ENCODE data around the gene KIRREL1.

The KIRREL1 gene

GRCh38 chr1:157960773-157961172 is 32.7 kb upstream of the KIRREL1 start:
- H3K27me3 ChIP-seq (ENCODE audit: control insufficient read depth, insufficient read depth, low read length), result no peaks in the 10 kb centered on the region
- no peak overlapping the region for H3K9ac ChIP-seq (ENCODE audit: low read length)
- H3K36me3 ChIP-seq (ENCODE audit: control insufficient read depth, low read depth, low read length), result no peaks in the 10 kb centered on the region
- H3K9me3 ChIP-seq (ENCODE audit: control insufficient read depth, low read depth, low read length), result no peaks in the 10 kb centered on the region
- H3K4me1 ChIP-seq (ENCODE audit: control insufficient read depth, low read depth, low read length), result peaks cover 6% of the 10 kb centered on the region
- no peak overlapping the region for H3K4me3 ChIP-seq (ENCODE audit: low read length)
- H3K27ac ChIP-seq (ENCODE audit: low read length), result no peak overlapping the region

DNA sequence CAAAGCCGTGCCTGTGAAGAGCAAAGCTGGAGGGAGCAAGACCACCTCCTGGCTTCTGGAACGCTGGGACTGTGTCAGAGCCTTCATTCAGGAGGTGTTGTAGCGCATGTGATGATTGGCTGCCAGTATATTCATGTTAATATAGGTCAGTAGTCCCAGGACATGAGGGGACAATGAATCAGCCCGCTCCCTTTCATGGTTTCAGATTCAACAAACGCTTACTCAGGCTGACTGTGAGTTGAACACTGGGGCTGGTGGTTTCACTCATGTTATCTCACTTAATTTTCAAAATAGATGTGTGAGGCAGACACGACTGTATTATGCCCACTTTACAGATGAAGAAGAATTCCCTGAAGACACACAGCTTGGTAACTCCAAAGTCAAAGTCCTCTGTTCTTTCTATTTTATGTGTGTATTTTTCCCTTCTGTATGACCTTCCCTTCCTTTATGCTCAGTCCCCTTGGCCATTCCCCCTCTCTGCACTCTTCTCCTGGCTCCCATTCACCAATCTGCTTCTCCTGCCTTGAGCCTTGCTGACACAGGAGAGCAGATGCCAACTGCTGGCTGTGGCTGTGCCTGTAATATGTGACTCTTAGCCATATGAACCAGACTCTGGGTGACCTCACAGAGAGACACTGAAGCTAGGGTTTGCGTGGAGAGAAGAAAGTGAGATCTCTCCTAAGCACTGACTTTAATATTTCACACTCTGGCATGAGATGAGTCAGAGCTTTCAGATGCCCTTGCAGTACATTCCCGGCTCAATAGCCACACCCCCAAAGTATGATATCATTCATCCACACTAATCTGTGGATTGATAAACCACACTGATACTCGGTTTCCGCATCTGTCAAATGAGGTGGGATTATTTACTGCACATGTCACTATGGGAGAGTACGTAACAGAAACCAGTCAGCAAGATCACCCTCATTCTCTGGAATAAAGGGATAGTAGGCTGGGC is 31.4 kb upstream of the KIRREL1 start:
- Histone ChIP-seq H3K4me3 (ENCODE audit: low read length) (no peak overlapping the region), H3K27ac (ENCODE audit: low read length) (no peak overlapping the region), H3K9me3 (ENCODE audit: control insufficient read depth, low read depth, low read length) (no peaks in the 10 kb centered on the region), H3K36me3 (ENCODE audit: control insufficient read depth, low read depth, low read length) (no peaks in the 10 kb centered on the region), H3K27me3 (ENCODE audit: control insufficient read depth, insufficient read depth, low read length) (no peaks in the 10 kb centered on the region), H3K9ac (ENCODE audit: low read length) (no peak overlapping the region), H3K4me1 (ENCODE audit: control insufficient read depth, low read depth, low read length) (peaks cover 11% of the 10 kb centered on the region)

GRCh38 chr1:157963713-157964112 is 29.7 kb upstream of the KIRREL1 start:
- H3K9ac ChIP-seq (ENCODE audit: low read length), result no peak overlapping the region

GRCh38 chr1:157965584-157965983 is 27.9 kb upstream of the KIRREL1 start:
- no peak overlapping the region for H3K9ac ChIP-seq (ENCODE audit: low read length)
- peaks cover 11% of the 10 kb centered on the region for H3K4me1 ChIP-seq (ENCODE audit: control insufficient read depth, low read depth, low read length)
- H3K36me3 ChIP-seq (ENCODE audit: control insufficient read depth, low read depth, low read length), result no peaks in the 10 kb centered on the region
- no peaks in the 10 kb centered on the region for H3K9me3 ChIP-seq (ENCODE audit: control insufficient read depth, low read depth, low read length)
- H3K27ac ChIP-seq (ENCODE audit: low read length), result no peak overlapping the region
- no peak overlapping the region for H3K4me3 ChIP-seq (ENCODE audit: low read length)
- no peaks in the 10 kb centered on the region for H3K27me3 ChIP-seq (ENCODE audit: control insufficient read depth, insufficient read depth, low read length)

More at GRCh38 chr1:157963713-157964112, 29.7 kb upstream of the KIRREL1 start:
- no peaks in the 10 kb centered on the region for H3K36me3 ChIP-seq (ENCODE audit: control insufficient read depth, low read depth, low read length)
- no peak overlapping the region for H3K4me3 ChIP-seq (ENCODE audit: low read length)
- no peak overlapping the region for H3K27ac ChIP-seq (ENCODE audit: low read length)
- H3K27me3 ChIP-seq (ENCODE audit: control insufficient read depth, insufficient read depth, low read length), result no peaks in the 10 kb centered on the region
- no peaks in the 10 kb centered on the region for H3K9me3 ChIP-seq (ENCODE audit: control insufficient read depth, low read depth, low read length)
- peaks cover 11% of the 10 kb centered on the region for H3K4me1 ChIP-seq (ENCODE audit: control insufficient read depth, low read depth, low read length)

DNA sequence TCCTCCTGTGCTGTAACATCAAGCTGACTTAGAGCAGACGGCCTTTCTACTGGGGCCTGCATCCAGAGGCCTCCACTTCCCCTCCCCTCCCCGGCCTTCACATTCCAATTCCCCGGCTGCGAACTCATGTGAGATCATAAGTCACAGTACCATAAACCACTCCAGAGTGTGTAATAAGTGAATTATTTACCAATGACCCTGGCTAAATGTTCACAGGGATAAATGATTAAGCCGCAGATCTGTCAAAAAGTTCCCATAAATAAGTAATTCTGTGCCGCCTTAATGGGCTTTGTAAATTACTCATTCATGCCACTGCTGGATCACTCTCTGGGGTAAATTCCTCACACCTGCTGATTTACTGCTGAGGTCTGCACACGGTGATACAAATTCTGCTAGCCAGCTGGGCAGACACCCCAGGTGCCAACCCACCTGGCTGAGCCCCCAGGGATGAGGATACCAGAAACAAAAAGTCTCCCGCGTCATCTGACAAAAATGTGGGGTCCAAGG is 27.4 kb upstream of the KIRREL1 start:
- no peaks in the 10 kb centered on the region for H3K9me3 ChIP-seq (ENCODE audit: control insufficient read depth, low read depth, low read length)
- H3K27ac ChIP-seq (ENCODE audit: low read length), result no peak overlapping the region
- no peaks in the 10 kb centered on the region for H3K27me3 ChIP-seq (ENCODE audit: control insufficient read depth, insufficient read depth, low read length)
- H3K36me3 ChIP-seq (ENCODE audit: control insufficient read depth, low read depth, low read length), result no peaks in the 10 kb centered on the region
- no peak overlapping the region for H3K9ac ChIP-seq (ENCODE audit: low read length)
- no peak overlapping the region for H3K4me3 ChIP-seq (ENCODE audit: low read length)
- H3K4me1 ChIP-seq (ENCODE audit: control insufficient read depth, low read depth, low read length), result peaks cover 11% of the 10 kb centered on the region

DNA sequence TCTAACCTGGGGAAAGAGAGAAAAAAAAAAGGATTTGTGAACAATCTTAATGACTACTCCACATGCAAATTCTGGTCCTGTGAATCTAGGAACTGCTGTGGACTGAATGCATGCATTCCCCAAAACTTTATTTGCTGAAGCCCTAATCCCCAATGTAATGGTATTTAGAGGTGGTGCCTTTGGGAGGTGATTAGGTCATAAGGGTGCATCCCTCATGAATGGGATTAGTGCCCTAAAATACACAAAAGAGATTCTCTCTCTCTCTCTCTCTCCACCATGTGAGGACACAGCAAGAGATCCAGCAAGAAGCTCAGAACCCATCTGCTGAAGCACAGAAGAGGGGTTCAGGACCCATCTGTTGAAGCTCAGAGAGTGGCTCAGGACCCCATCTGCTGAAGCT is 26.2 kb upstream of the KIRREL1 start:
- Histone ChIP-seq H3K4me1 (ENCODE audit: control insufficient read depth, low read depth, low read length) (peaks cover 11% of the 10 kb centered on the region), H3K9ac (ENCODE audit: low read length) (no peak overlapping the region), H3K36me3 (ENCODE audit: control insufficient read depth, low read depth, low read length) (no peaks in the 10 kb centered on the region), H3K9me3 (ENCODE audit: control insufficient read depth, low read depth, low read length) (peaks cover 6% of the 10 kb centered on the region), H3K27ac (ENCODE audit: low read length) (no peak overlapping the region), H3K27me3 (ENCODE audit: control insufficient read depth, insufficient read depth, low read length) (no peaks in the 10 kb centered on the region), H3K4me3 (ENCODE audit: low read length) (no peak overlapping the region)

GRCh38 chr1:157968508-157968907 is 24.9 kb upstream of the KIRREL1 start:
- Histone ChIP-seq H3K9ac (ENCODE audit: low read length) (no peak overlapping the region), H3K27me3 (ENCODE audit: control insufficient read depth, insufficient read depth, low read length) (no peaks in the 10 kb centered on the region), H3K9me3 (ENCODE audit: control insufficient read depth, low read depth, low read length) (peaks cover 6% of the 10 kb centered on the region), H3K27ac (ENCODE audit: low read length) (no peak overlapping the region), H3K4me3 (ENCODE audit: low read length) (no peak overlapping the region), H3K36me3 (ENCODE audit: control insufficient read depth, low read depth, low read length) (no peaks in the 10 kb centered on the region), H3K4me1 (ENCODE audit: control insufficient read depth, low read depth, low read length) (peaks cover 11% of the 10 kb centered on the region)

- Histone ChIP-seq H3K4me3 (ENCODE audit: low read length) (no peak overlapping the region), H3K4me1 (ENCODE audit: control insufficient read depth, low read depth, low read length) (peaks cover 11% of the 10 kb centered on the region), H3K9me3 (ENCODE audit: control insufficient read depth, low read depth, low read length) (peaks cover 6% of the 10 kb centered on the region), H3K27ac (ENCODE audit: low read length) (no peak overlapping the region), H3K9ac (ENCODE audit: low read length) (no peak overlapping the region), H3K36me3 (ENCODE audit: control insufficient read depth, low read depth, low read length) (no peaks in the 10 kb centered on the region), H3K27me3 (ENCODE audit: control insufficient read depth, insufficient read depth, low read length) (no peaks in the 10 kb centered on the region)
Measured at GRCh38 chr1:157968946-157969345, 24.5 kb upstream of the KIRREL1 start.

GRCh38 chr1:157969697-157970485 is 23.6 kb upstream of the KIRREL1 start:
- Histone ChIP-seq H3K9me3 (ENCODE audit: control insufficient read depth, low read depth, low read length) (peaks cover 6% of the 10 kb centered on the region), H3K27me3 (ENCODE audit: control insufficient read depth, insufficient read depth, low read length) (no peaks in the 10 kb centered on the region), H3K4me1 (ENCODE audit: control insufficient read depth, low read depth, low read length) (peaks cover 11% of the 10 kb centered on the region), H3K4me3 (ENCODE audit: low read length) (no peak overlapping the region), H3K27ac (ENCODE audit: low read length) (no peak overlapping the region), H3K36me3 (ENCODE audit: control insufficient read depth, low read depth, low read length) (no peaks in the 10 kb centered on the region), H3K9ac (ENCODE audit: low read length) (no peak overlapping the region)

DNA sequence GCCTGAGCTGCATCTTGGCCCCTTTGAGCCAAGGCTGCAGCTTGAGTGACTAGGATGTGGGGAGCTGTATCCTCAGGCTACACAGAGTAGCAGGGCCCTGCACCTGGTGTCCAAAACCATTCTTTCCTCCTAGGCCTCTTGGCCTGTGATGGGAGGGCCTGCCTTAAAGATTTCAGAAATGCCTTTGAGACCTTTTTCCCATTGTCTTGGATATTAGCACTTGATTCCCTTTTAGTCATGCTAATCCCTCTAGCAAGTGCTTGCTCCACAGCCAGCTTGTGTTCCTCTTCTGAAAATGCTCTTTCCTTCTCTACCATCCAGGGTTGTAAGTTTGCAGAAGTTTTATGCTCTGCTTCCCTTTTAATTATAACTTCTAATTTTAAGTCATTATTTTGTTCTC is 21.7 kb upstream of the KIRREL1 start:
- peaks cover 6% of the 10 kb centered on the region for H3K4me1 ChIP-seq (ENCODE audit: control insufficient read depth, low read depth, low read length)
- H3K9me3 ChIP-seq (ENCODE audit: control insufficient read depth, low read depth, low read length), result peaks cover 6% of the 10 kb centered on the region
- no peak overlapping the region for H3K27ac ChIP-seq (ENCODE audit: low read length)
- H3K9ac ChIP-seq (ENCODE audit: low read length), result no peak overlapping the region
- no peak overlapping the region for H3K4me3 ChIP-seq (ENCODE audit: low read length)
- no peaks in the 10 kb centered on the region for H3K27me3 ChIP-seq (ENCODE audit: control insufficient read depth, insufficient read depth, low read length)
- no peaks in the 10 kb centered on the region for H3K36me3 ChIP-seq (ENCODE audit: control insufficient read depth, low read depth, low read length)

DNA sequence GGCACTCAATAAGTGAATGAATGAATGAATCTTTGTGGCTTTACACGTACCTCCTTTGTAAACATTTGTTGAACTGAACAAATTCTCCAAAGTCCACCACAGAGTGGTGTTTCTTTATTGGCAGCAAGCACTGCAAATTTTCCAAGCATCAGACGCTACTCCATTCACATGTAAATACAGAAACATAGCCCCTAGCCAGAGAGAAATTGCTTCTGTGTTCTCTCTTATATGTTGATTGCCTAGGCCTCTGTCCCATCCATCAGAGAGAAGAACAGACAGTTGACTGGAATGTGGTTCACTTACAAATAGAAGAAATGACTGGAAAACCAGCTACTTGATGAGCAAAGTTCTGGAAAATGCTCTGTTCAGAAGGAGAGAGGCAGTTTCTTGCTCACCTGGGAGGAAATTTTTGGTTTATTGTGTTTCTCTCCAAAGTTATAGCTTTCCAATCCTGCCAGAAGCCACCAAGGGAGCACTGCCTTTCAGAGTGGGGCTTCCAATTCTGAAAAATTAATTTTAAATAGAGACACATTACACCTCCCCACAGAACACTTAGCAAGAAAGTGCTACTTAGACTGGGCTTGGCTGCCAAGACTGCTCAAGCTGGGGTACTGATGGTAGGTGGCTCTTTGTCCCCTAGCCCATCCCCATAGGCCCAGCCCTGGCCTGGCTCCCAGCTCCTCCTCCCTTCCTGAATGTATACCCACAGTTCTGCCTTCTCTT is 18.1 kb upstream of the KIRREL1 start:
- Histone ChIP-seq H3K27me3 (ENCODE audit: control insufficient read depth, insufficient read depth, low read length) (no peaks in the 10 kb centered on the region), H3K9me3 (ENCODE audit: control insufficient read depth, low read depth, low read length) (peaks cover 6% of the 10 kb centered on the region), H3K4me1 (ENCODE audit: control insufficient read depth, low read depth, low read length) (peaks cover 12% of the 10 kb centered on the region), H3K27ac (ENCODE audit: low read length) (no peak overlapping the region), H3K4me3 (ENCODE audit: low read length) (no peak overlapping the region), H3K36me3 (ENCODE audit: control insufficient read depth, low read depth, low read length) (no peaks in the 10 kb centered on the region), H3K9ac (ENCODE audit: low read length) (no peak overlapping the region)

Data from iPS-18a (cell line).